ENCODE data around the gene PDCL3.

The PDCL3 gene

GRCh38 chr2:100562613-100563406, at the start of gene PDCL3:
PDCL3 (plus strand) TSS chr2:100562993; CDS start chr2:100563068, 75 bp downstream.
- peak; percentile 1 for TF ChIP-seq CTCF (IDR thresholded peaks at IDR 0.05; ENCODE audit: extremely low read depth, missing control alignments)
- DNase-seq (ENCODE audit: low spot score), result peak; percentile 94

- DNase-seq (ENCODE audit: low spot score), result no peak
- TF ChIP-seq CTCF (IDR thresholded peaks at IDR 0.05; ENCODE audit: extremely low read depth, missing control alignments), result no peak
These were observed 49.1 kb upstream of the PDCL3 start for GRCh38 chr2:100513650-100514049.

GRCh38 chr2:100517556-100517955, 45.2 kb upstream of the PDCL3 start:
- no peak for DNase-seq (ENCODE audit: low spot score)
- TF ChIP-seq CTCF (IDR thresholded peaks at IDR 0.05; ENCODE audit: extremely low read depth, missing control alignments), result no peak

- no peak for TF ChIP-seq CTCF (IDR thresholded peaks at IDR 0.05; ENCODE audit: extremely low read depth, missing control alignments)
- no peak for DNase-seq (ENCODE audit: low spot score)
These were observed 44.0 kb upstream of the PDCL3 start for GRCh38 chr2:100518801-100519200.

GRCh38 chr2:100520224-100520623, 42.6 kb upstream of the PDCL3 start:
- no peak for DNase-seq (ENCODE audit: low spot score)
- TF ChIP-seq CTCF (IDR thresholded peaks at IDR 0.05; ENCODE audit: extremely low read depth, missing control alignments), result no peak

- DNase-seq (ENCODE audit: low spot score), result no peak
- TF ChIP-seq CTCF (IDR thresholded peaks at IDR 0.05; ENCODE audit: extremely low read depth, missing control alignments), result no peak
These were observed 40.4 kb upstream of the PDCL3 start for GRCh38 chr2:100522430-100522829.

- no peak for TF ChIP-seq CTCF (IDR thresholded peaks at IDR 0.05; ENCODE audit: extremely low read depth, missing control alignments)
- DNase-seq (ENCODE audit: low spot score), result no peak
These were observed 38.5 kb upstream of the PDCL3 start for GRCh38 chr2:100524331-100524730.
